GM12878 (cell line): ENCODE data around the gene KRTAP10-6.
"Not testable (repeated sequence)": the region's sequence is repeated elsewhere in the genome, so short reads cannot be mapped to it uniquely, and the experiment has no call there.

Experiments used
- FOXK2 ChIP-seq: fragments of 450-650 bp; IDR thresholded peaks from 2 replicates; pipeline ENCODE4 v1.6.1; 2017; ENCODE audit warnings: mild to moderate bottlenecking, moderate library complexity
- MYC ChIP-seq: IDR thresholded peaks from 2 replicates; pipeline ENCODE4 v1.6.1; 2011; ENCODE audit warnings: mild to moderate bottlenecking, low read length, moderate library complexity, inconsistent platforms; ENCODE audit not compliant: insufficient read depth, insufficient replicate concordance, insufficient read length, severe bottlenecking
- NR2C2 ChIP-seq: IDR thresholded peaks from 2 replicates; pipeline ENCODE4 v1.6.1; 2011; ENCODE audit warnings: borderline replicate concordance, low read depth; ENCODE audit not compliant: control insufficient read depth, insufficient read length
- STAT1 ChIP-seq: fragments of 450-650 bp; conservative IDR thresholded peaks from 2 replicates; pipeline ENCODE4 v1.6.1; 2014; ENCODE audit warnings: antibody characterized with exemption, mild to moderate bottlenecking
- TARDBP ChIP-seq: IDR thresholded peaks from 2 replicates; pipeline ENCODE4 v1.6.1; 2016; ENCODE audit warnings: borderline replicate concordance
- TF ChIP-seq, protein P1 (sequence below): fragments of 450-650 bp; IDR thresholded peaks from 2 replicates; pipeline ENCODE4 v1.6.1; 2016; ENCODE audit warnings: mild to moderate bottlenecking
- TF ChIP-seq, protein P2 (sequence below), 3 experiments: IDR thresholded peaks in 2 of 3; conservative IDR thresholded peaks in 1 of 3; 2 replicates each; pipeline ENCODE4 v1.5.1; 2011; ENCODE audit warnings: low read depth in 3 of 3, low read length in 3 of 3, mild to moderate bottlenecking in 3 of 3, control low read depth in 2 of 3, moderate library complexity in 2 of 3, inconsistent platforms in 1 of 3, mixed read lengths in 1 of 3; ENCODE audit not compliant: control insufficient read depth in 2 of 3, insufficient read depth in 1 of 3; ENCODE audit errors: extremely low read depth in 1 of 3

DNA sequence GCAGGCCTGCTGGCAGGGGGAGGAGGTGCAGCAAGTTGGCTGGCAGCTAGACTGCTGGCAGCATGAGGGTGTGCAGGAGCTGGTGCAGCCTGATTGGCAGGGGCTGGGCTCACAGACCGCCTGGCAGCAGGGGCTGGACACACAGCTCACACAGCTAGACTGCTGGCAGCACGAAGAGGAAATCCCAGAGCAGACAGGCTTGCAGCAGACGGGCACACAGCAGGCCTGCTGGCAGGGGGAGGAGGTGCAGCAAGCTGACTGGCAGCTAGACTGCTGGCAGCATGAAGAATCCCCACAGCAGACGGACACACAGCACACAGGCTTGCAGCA, 539 bp downstream of the KRTAP10-6 start:
- TF ChIP-seq TARDBP, FOXK2, NR2C2, STAT1, MYC: not testable (repeated sequence)
- TF ChIP-seq, protein P1, sequence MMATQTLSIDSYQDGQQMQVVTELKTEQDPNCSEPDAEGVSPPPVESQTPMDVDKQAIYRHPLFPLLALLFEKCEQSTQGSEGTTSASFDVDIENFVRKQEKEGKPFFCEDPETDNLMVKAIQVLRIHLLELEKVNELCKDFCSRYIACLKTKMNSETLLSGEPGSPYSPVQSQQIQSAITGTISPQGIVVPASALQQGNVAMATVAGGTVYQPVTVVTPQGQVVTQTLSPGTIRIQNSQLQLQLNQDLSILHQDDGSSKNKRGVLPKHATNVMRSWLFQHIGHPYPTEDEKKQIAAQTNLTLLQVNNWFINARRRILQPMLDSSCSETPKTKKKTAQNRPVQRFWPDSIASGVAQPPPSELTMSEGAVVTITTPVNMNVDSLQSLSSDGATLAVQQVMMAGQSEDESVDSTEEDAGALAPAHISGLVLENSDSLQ, result not testable (repeated sequence)
- TF ChIP-seq, protein P2, sequence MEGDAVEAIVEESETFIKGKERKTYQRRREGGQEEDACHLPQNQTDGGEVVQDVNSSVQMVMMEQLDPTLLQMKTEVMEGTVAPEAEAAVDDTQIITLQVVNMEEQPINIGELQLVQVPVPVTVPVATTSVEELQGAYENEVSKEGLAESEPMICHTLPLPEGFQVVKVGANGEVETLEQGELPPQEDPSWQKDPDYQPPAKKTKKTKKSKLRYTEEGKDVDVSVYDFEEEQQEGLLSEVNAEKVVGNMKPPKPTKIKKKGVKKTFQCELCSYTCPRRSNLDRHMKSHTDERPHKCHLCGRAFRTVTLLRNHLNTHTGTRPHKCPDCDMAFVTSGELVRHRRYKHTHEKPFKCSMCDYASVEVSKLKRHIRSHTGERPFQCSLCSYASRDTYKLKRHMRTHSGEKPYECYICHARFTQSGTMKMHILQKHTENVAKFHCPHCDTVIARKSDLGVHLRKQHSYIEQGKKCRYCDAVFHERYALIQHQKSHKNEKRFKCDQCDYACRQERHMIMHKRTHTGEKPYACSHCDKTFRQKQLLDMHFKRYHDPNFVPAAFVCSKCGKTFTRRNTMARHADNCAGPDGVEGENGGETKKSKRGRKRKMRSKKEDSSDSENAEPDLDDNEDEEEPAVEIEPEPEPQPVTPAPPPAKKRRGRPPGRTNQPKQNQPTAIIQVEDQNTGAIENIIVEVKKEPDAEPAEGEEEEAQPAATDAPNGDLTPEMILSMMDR (IDR thresholded peaks at IDR 0.05 in 2 of 3, conservative IDR thresholded peaks at IDR 0.05 in 1 of 3; ENCODE audit: control insufficient read depth in 2 of 3, extremely low read depth in 1 of 3, insufficient read depth in 1 of 3, low read depth in 3 of 3, low read length in 3 of 3), result not testable (repeated sequence)
